HG02943 (cell line): ENCODE measurements around the gene GSTCD.
"Not testable (repeated sequence)": the region's sequence is repeated elsewhere in the genome, so short reads cannot be mapped to it uniquely, and the experiment has no call there.

Experiments used
- ATAC-seq: cut with Tn5 transposase; IDR thresholded peaks from one replicate; pipeline ENCODE4 v1.9.1; 2021; ENCODE audit warnings: mild to moderate bottlenecking, low read depth, moderate library complexity; ENCODE audit not compliant: unreplicated experiment

The GSTCD gene

DNA sequence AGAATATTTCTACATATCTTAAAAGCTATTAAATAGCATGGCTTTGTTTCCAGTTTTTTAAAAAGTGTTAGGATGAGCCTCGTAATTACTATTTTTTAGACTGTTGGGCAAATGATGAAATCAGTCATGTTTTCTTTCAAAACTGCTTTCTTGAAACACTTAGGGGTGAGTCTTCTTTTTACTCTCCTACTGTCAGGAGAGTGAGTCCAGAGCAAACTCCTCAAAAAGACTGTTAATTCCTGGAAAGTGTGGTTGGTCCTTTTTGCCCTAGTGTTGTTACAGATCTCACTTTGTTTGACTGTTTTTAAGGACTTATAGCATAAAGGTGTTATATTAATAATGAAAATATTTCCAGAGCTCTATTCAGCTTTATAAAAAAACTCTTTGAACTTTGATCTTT, 6.3 kb downstream of the GSTCD start:
- ATAC-seq = no peak

DNA sequence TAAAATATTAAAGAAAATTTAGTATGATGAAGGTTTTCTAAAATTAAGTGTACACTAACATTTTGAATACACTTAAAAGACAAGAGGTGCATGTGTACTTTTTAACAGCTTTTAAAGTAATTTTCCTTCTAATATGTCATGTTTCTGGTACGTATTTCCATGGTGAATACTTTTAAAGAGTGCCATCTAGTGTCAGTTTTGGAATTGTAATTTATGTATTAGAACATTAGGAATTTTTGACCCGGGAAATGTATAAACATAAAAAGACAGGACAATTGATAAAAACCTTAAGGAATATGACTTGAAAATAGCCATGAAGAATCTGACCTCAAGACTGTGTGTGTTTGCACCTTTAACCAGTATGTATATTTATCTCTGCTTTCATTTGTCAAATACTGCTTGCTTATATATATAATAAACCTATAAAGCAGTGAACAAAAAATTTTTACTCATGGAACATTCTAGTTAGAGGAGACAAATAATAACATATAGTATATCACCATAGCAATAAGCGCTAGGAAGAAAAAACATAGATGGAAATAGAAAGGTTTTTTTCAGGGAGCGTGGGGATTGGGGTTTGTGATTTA, 7.2 kb downstream of the GSTCD start:
- ATAC-seq = no peak

DNA sequence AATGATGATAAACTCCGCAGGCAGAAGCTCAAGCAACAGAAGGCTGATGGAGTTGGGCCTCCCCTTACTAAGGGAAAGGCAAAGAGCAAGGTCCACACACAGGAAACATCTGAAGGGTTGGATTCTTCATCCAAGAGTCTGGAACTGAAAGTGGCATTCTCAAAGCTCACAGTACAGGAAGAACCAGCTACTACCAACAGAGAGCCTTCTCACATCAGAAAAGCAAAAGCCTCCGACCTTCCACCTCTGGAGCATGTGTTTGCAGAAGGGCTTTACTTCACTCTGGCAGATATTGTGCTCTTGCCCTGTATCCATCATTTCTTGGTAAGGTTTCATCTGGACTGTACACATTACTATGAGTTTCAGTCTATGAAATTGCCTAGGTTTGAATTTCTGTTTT, 10.6 kb downstream of the GSTCD start:
- ATAC-seq = no peak

DNA sequence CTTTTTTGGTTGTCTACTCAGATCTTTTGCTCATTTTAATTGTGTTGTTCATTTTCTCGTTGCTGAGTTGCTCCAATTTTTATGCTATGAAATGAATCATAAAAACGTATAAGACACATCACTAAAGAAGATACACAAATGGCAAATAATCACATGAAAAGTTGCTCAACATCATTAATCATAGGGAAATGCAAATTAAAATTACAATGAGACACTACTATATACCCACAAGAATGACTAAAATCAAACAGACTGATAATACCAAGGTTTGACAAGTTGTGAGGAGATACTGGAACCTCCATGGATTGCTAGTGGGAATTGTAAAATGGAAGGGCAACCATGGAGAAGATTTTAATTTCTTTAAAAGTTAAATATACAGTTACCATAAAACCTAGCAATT, 17.0 kb downstream of the GSTCD start:
- no peak for ATAC-seq

DNA sequence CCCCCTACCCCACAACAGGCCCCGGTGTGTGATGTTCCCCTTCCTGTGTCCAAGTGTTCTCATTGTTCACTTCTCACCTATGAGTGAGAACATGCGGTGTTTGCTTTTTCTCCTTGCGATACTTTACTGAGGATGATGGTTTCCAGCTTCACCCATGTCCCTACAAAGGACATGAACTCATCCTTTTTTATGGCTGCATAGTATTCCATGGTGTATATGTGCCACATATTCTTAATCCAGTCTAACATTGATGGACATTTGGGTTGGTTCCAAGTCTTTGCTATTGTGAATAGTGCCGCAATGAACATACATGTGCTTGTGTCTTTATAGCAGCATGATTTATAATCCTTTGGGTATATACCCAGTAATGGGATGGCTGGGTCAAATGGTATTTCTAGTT, 21.3 kb downstream of the GSTCD start:
- ATAC-seq = not testable (repeated sequence)

DNA sequence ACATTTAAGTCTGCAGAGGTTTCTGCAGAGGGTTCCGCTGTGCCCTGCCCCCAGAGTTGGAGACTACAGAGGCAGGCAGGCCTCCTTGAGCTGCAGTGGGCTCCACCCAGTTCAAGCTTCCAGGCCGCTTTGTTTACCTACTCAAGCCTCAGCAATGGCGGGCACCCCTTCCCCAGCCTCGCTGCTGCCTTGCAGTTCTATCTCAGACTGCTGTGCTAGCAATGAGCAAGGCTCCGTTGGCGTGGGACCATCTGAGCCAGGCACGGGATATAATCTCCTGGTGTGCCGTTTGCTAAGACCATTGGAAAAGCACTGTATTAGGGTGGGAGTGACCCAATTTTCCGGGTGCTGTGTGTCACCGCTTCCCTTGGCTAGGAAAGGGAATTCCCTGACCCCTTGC, 26.6 kb downstream of the GSTCD start:
- not testable (repeated sequence) for ATAC-seq

DNA sequence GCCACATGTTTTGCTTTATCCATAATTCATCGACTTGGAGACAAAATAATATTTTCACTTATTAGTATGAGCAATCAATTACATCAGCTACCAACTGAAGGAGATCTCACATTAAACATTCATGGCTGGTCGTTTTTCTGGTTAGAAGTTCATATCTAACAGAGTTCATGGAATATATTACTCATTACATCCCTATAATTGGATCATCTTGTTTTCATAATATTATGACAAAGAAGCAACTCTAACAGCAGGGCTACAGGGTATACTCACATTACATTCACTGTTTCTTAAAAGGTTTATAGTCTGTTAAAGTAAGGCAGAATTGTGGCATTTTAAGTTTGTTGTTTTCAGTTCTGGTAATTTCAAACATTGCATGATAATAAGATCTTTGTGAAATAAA, 33.0 kb downstream of the GSTCD start:
- no peak for ATAC-seq

DNA sequence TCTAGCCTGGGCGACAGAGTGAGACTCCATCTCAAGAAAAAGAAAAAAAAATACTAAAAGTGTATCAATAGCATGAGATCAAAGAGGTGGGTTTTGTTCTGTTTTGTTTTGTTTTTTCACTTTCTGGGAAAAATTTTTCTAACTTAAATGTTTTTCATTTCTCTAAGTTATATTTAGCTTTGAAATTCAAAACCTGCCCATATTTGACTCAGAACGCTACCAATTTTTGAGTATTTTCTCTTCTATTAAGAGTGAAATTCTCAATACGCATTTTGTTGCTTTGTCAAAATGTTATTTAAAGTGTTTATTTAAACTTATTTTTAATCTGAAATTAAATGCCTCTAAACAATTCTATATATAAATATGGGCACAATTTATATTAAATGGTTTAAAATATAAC, 39.6 kb downstream of the GSTCD start:
- ATAC-seq = no peak

DNA sequence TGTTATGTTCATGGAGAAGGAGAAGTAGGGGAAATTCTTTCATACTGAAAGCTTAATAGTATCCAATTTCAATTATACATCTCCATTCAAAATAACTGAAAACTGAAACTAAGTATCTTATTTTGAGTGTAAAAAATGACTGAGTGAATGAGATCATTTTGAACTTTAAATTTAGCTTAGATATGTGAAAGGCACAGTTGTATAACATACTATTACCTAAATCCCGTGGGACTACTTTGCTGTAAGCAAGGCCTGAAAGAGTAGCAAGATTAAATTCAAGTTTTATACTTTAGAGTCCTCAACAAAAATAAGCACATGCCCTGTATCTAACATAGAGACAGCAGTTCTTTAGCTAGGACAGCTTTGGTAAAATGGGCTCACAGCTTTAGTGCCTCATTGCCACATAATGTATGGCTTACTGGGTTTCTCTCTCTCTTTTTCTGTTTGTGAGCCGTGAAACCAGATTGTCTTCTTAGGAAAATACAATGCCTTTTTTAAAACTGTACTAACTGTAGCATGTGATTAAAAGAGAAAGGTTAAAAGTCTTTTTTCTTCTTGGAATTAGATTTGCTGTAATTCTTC, 43.2 kb downstream of the GSTCD start:
- no peak for ATAC-seq

DNA sequence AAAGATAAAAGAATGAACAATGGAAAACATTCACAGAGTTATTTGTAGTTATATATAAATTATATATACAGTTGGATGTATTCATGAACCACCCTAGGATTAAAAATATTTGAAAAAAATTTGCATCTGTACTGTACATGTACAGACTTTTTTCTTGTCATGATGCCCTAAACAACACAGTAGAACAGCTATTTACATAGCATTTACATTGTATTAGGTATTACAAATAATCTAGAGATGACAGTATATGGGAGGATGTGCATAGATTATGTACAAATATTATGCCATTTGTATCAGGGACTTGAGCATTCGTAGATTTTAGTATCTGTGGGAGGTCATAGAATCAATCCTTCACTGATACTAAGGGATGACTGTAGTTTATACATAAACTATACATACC, 44.8 kb downstream of the GSTCD start:
- no peak for ATAC-seq

DNA sequence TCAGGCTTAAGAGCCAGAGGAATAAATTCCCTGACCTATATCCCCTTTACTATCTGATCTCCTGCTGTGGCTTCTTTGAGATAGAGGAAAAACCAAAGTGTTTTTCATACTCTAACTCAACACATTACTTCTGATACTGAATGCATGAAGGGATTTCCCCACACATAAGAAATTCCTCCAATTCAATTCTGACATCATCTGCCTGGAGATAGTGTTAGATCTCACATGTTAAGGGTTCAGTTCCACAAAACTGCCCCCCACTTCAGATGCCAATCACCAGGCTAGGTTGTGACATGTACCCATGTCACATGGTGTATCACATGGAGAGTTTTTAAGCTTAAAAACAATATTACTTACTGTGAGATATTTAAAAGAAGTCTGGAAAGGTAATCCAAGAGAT, 46.8 kb downstream of the GSTCD start:
- no peak for ATAC-seq

DNA sequence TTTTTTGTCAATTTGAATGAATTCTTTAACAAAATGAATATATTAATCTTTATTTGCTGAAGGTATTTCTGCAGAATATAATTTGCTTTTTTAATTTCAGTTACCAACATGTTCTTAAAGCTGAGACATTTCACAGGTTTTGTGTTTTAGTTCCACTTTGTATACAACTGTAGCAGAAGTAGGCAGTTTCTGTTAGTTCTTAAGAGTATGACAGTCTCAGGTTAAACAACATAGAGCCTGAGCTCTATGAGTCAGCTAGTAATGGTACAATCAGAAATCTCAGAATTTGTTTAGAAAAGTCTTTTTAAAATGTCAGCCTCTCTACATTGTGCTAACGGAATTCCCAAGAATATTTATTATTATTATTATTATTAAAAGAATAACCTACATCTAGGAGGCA, 50.4 kb downstream of the GSTCD start:
- no peak for ATAC-seq

DNA sequence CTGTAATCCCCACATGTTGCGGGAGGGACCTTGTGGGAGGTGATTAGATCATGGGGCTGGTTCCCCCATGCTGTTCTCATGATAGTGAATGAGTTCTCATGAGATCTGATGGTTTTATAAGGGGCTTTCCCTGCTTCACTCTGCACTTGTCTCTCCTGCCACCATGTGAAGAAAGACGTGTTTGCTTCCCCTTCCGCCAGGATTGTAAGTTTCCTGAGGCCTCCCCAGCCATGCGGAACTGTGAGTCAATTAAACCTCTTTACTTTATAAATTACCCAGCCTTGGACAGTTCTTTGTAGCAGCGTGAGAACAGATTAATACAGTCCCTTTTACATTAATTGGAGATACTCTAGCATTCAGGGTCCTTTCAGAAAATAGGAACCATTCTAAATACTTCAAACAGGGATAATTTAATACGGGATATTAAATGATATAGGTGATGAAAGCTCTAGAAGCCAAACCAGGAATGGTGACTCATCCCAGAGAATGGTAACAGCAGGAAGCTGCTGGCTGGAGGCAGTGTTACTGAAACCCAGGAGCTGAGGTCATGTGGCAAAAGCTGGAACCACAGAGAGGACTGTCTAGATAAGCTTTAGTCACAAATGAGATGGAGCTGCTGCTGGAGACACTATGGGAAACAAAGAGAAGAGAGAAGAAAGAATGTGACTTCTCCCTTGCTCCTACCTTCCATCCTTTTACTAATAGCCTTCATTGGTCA, 57.3 kb downstream of the GSTCD start:
- no peak for ATAC-seq

DNA sequence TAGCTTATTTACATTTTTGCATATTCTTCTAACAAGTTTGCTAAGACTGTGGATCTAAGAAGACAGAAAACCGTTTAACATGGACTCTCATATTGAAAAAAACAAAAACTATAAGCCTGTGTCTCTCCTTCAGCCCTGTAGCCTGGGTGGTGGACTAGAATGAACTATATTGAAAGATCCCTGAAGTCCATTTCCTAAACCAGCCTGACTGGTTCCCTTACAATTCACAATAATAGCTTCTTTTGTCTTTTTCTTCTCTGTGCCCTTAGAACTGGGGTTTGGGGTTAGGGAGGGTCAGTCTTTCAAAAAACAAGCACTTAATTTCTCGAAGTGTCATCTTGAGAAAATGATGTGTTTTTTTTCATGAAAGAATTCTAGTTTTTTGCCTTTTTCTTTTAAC, 59.0 kb downstream of the GSTCD start:
- ATAC-seq = no peak

DNA sequence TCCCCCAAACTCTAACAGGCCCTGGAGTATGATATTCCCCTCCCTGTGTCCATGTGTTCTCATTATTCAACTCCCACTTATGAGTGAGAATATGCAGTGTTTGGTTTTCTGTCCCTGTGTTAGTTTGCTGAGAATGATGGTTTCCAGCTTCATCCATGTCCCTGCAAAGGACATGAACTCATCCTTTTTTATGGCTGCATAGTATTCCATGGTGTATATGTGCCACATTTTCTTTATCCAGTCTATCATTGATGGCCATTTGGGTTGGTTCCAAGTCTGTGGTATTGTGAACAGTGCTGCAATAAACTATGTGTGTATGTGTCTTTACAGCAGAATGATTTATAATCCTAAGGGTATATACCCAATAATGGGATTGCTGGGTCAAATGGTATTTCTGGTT, 61.9 kb downstream of the GSTCD start:
- ATAC-seq = not testable (repeated sequence)

DNA sequence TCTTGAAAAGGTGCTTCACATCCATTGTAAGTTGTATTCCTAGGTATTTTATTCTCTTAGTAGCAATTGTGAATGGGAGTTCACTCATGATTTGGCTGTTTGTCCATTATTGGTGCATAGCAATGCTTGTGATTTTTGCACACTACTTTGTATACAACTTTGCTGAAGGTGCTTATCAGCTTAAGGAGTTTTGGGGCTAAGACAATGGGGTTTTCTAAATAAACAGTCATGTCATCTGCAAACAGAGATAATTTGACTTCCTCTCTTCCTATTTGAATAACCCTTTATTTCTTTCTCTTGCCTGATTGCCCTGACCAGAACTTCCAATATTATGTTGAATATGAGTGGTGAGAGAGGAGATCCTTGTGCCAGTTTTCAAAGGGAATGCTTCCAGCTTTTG, 63.5 kb downstream of the GSTCD start:
- ATAC-seq = not testable (repeated sequence)

DNA sequence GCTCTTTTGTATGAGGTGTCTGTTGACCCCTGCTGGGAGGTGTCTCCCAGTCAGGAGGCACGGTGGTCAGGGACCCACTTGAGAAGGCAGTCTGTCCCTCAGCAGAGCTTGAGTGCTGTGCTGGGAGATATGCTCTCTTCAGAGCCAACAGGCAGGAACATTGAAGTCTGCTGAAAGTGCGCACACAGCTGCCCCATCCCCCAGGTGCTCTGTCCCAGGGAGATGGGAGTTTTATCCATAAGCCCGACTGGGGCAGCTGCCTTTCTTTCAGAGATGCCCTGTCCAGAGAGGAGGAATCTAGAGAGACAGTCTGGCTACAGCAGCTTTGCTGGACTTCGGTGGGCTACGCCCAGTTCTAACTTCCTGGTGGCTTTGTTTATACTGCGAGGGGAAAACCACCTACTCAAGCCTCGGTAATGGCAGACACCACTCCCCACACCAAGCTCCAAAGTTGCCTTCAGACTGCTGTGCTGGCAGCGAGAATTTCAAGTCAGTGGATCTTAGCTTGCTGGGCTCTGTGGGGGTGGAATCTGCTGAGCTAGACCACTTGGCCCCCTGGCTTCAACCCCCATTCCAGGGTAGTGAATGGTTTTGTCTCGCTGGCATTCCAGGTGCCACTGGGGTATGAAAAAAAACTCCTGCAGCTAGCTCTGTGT, 67.3 kb downstream of the GSTCD start:
- ATAC-seq = not testable (repeated sequence)

DNA sequence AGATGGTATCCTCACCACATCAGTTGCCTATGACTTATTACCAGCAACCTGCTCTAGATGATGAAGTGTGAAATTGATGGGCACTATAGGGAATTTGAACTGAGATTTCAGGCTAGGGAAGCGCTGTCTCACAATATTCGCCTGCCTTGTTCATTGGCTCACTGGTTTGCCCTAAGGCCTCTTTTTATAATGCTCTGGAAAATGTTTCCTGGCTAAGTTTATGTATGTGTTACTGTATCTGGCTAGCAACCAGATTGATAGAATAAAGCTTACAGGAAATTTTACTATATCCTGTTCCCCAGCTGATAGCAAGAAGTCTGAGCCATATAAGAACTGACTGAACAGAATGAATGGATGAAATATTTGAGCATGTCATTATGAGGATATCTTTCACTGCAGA, 71.6 kb downstream of the GSTCD start:
- no peak for ATAC-seq

DNA sequence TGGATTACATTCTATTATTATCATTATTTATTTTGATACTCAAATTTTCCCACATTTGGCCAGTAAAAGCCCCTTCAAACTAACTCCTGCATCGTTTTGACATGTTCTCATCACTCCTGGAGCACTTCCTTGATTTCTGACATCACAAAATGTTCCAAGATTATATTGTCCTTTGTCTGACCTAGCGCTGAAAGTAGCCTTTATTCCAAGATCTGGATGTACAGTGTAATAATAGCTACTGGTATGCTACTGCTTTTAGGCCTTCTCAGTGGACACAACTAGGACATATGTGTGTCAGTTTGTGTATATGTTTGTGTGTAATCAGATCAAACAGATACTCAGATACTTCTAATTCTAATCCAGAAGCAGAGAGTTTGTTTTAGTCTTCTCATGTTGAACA, 76.2 kb downstream of the GSTCD start:
- no peak for ATAC-seq

DNA sequence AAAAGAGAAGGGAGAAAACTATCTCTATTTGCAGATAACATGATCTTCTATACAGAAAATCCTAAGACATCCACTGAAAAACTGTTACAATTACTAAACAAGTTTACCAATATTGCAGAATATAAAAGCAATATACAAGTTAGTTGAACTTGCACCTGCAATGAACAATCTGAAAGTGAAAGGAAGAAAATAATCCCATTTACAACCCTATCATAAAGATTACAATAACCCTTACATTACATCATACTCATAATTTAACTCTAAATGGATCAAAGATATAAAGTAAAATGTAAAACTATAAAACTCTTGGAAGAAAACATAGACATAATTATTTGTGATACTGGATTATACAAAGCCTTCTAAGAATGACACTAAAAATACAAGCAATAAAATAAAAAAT, 77.2 kb downstream of the GSTCD start:
- ATAC-seq = no peak

DNA sequence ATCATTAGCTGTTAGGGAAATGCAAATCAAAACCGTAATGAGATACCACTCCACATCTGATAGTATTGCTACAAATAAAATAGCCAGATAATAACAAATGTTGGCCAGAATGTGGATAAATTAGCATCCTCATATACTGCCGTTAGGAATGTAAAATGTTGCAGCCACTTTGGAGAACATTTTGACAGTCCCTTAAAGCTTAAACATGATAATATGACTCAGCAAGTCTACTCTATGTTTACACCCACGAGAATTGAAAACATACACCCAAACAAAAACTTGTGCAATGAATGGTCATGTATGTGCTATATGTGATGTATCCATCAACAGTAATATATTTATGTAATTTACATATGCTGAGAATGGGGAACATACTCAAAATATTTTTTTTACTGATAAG, 78.2 kb downstream of the GSTCD start:
- no peak for ATAC-seq

DNA sequence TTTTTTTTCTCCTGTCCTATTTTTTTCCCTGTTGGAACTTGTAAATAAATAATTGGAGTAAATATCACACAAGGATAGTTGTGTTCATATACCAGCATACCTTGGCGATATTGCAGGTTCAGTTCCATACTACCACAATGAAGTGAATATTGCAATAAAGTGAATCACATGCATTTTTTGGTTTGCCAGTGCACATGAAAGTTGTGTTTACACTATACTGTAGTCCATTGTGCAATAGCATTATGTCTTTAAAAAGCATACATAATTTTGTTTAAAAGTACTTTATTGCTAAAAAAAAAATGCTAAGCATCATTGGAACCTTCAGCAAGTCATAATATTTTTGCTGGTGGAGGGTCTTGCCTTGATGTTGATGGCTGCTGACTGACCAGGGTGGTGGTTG, 88.6 kb downstream of the GSTCD start:
- no peak for ATAC-seq
